ENCODE results near the gene PCDHGA2. TPM values are rescaled to one million over a fixed set of nuclear protein-coding genes. Genes with fewer than 3 reads are reported as not detected.
"Not testable (repeated sequence)": the region's sequence is repeated elsewhere in the genome, so short reads cannot be mapped to it uniquely, and the experiment has no call there.

The PCDHGA2 gene
- polyA plus RNA-seq, 2 of the 4 experiments (the other 2 are of a cell fraction), result 0.58 to 1.7 TPM

GRCh38 chr5:141373673-141374317, 35.2 kb downstream of the PCDHGA2 start, which contains the start of gene PCDHGA6 (continued):
- TF ChIP-seq ZFP36 (IDR thresholded peaks at IDR 0.05; ENCODE audit: borderline replicate concordance, partially characterized antibody), result no peak

- H3K4me3 ChIP-seq, result no peak overlapping the region
- WGBS (ENCODE audit: missing lambda C conversion rate), result 55% methylated on average over 13 of the region's 14 CpGs
- TF ChIP-seq JUN (IDR thresholded peaks at IDR 0.05) (no peak), RNF2 (IDR thresholded peaks at IDR 0.05; ENCODE audit: borderline replicate concordance, low read depth) (no peak), EHF (CRISPR knock-in tag; IDR thresholded peaks at IDR 0.05) (no peak), KDM5A (IDR thresholded peaks at IDR 0.05) (no peak), CHD2 (IDR thresholded peaks at IDR 0.05; ENCODE audit: low read length, partially characterized antibody) (no peak), PBX3 (IDR thresholded peaks at IDR 0.05) (no peak), GATA3 (IDR thresholded peaks at IDR 0.05; ENCODE audit: borderline replicate concordance) (no peak), NFE2L2 (conservative IDR thresholded peaks at IDR 0.05; ENCODE audit: low read length) (no peak), POLR2AphosphoS2 (conservative IDR thresholded peaks at IDR 0.05; ENCODE audit: low read length) (no peak), HDAC2 (IDR thresholded peaks at IDR 0.05) (no peak), EHMT2 (IDR thresholded peaks at IDR 0.05; ENCODE audit: low read depth) (no peak)
- TF ChIP-seq, protein P1, sequence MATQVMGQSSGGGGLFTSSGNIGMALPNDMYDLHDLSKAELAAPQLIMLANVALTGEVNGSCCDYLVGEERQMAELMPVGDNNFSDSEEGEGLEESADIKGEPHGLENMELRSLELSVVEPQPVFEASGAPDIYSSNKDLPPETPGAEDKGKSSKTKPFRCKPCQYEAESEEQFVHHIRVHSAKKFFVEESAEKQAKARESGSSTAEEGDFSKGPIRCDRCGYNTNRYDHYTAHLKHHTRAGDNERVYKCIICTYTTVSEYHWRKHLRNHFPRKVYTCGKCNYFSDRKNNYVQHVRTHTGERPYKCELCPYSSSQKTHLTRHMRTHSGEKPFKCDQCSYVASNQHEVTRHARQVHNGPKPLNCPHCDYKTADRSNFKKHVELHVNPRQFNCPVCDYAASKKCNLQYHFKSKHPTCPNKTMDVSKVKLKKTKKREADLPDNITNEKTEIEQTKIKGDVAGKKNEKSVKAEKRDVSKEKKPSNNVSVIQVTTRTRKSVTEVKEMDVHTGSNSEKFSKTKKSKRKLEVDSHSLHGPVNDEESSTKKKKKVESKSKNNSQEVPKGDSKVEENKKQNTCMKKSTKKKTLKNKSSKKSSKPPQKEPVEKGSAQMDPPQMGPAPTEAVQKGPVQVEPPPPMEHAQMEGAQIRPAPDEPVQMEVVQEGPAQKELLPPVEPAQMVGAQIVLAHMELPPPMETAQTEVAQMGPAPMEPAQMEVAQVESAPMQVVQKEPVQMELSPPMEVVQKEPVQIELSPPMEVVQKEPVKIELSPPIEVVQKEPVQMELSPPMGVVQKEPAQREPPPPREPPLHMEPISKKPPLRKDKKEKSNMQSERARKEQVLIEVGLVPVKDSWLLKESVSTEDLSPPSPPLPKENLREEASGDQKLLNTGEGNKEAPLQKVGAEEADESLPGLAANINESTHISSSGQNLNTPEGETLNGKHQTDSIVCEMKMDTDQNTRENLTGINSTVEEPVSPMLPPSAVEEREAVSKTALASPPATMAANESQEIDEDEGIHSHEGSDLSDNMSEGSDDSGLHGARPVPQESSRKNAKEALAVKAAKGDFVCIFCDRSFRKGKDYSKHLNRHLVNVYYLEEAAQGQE (IDR thresholded peaks at IDR 0.05), result no peak
- TF ChIP-seq, protein P2, sequence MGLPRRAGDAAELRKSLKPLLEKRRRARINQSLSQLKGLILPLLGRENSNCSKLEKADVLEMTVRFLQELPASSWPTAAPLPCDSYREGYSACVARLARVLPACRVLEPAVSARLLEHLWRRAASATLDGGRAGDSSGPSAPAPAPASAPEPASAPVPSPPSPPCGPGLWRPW (IDR thresholded peaks at IDR 0.05), result no peak
- FAIRE-seq, result no peak
- peaks cover 55% of the 10 kb centered on the region for H3K9me3 ChIP-seq
- H3K4me2 ChIP-seq, result no peak overlapping the region
- no peak for DNase-seq (ENCODE audit: low read depth in 1 of 2, low spot score in 1 of 2)
- ChIA-PET POLR2A (no interaction called here), CTCF (interaction anchor here (0.8 to 2.5 kb wide), 4 partner anchors 10 to 189 kb away, joined by 3 to 10 read pairs (median 6); partner anchors contain the start of genes PCDHGA5 and PCDHGB1)
- H3K4me1 ChIP-seq, result no peaks in the 10 kb centered on the region
- H3K27ac ChIP-seq, result no peak overlapping the region
- ATAC-seq, result no peak
These were observed 36.1 kb downstream of the PCDHGA2 start for GRCh38 chr5:141374627-141375026.

DNA sequence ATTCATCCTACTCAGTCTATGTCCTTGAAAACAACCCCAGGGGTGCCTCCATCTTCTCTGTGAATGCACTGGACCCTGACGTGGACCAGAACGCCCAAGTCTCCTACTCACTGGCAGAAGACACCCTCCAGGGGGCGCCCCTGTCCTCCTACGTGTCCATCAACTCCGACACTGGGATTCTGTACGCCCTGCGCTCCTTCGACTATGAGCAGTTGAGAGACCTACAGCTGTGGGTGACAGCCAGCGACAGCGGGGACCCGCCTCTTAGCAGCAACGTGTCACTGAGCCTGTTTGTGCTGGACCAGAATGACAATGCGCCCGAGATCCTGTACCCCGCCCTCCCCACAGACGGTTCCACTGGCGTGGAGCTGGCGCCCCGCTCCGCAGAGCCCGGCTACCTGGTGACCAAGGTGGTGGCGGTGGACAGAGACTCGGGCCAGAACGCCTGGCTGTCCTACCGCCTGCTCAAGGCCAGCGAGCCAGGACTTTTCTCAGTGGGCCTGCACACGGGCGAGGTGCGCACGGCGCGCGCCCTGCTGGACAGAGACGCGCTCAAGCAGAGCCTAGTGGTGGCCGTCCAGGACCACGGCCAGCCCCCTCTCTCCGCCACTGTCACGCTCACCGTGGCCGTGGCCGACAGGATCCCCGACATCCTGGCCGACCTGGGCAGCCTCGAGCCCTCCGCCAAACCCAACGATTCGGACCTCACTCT, 37.0 kb downstream of the PCDHGA2 start:
- H3K4me1 ChIP-seq; ATAC-seq; H3K4me2 ChIP-seq; FAIRE-seq; POLR2A ChIA-PET; DNase-seq (ENCODE audit: low read depth in 1 of 2, low spot score in 1 of 2); H3K4me3 ChIP-seq; H3K27ac ChIP-seq: not testable (repeated sequence)
- CTCF ChIA-PET, result interaction anchor here (2.0 to 2.5 kb wide), 2 partner anchors 11 to 183 kb away, joined by 8 to 10 read pairs; partner anchors contain the start of gene PCDHGA5
- 65% methylated on average over 14 of the region's 48 CpGs for WGBS (ENCODE audit: missing lambda C conversion rate)
- H3K9me3 ChIP-seq, result peaks cover 51% of the 10 kb centered on the region

All from A549 (cell line).